Fibroblast of mammary gland (primary cell): ENCODE results near the gene PTK6.

Experiments
- DNase-seq: peaks from one replicate; pipeline ENCODE4 v3.0.0-alpha.2; 2010; ENCODE audit warnings: low read depth
- H3K4me3 ChIP-seq: 2 replicates; pipeline ENCODE4 v1.5.1; 2011; ENCODE audit warnings: low read depth, mild to moderate bottlenecking, low read length, moderate library complexity; ENCODE audit not compliant: control insufficient read depth
- TF ChIP-seq, protein P1 (sequence below): conservative IDR thresholded peaks from 2 replicates; pipeline ENCODE4 v1.5.1; 2011; ENCODE audit warnings: low read depth, low read length, inconsistent platforms; ENCODE audit not compliant: control insufficient read depth, insufficient read depth

The PTK6 gene

DNA sequence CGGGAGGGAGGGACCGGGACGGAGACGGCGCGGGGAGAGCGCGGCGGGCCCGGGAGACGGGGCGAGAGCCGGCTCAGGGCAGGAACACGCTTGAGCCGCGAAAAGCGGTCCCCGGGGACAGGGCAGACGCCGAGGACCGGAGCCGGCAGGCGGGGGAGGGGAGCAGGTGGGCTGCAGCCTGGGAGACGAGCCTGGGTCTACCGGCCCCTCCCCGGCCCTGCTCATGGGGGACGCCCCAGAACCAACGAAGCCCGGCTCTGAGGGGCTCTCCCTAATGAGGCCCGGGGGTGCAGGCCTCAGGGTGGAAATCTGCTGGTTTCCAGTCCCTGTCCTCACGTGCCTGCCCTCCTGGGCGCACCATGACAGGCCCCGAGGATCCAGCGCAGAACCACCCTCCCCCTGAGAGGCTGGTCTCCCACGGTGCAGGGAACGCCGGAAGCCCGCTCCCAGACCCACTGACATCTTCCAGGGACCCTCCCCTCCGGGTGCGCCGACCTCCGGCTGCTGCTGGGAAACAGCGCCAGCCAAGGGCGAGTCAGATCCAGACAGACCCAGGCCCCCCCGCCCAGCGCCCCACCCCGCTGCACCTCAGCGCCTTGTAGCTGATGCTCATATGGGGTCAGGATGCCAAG is 37.7 kb downstream of the PTK6 start:
- TF ChIP-seq, protein P1, sequence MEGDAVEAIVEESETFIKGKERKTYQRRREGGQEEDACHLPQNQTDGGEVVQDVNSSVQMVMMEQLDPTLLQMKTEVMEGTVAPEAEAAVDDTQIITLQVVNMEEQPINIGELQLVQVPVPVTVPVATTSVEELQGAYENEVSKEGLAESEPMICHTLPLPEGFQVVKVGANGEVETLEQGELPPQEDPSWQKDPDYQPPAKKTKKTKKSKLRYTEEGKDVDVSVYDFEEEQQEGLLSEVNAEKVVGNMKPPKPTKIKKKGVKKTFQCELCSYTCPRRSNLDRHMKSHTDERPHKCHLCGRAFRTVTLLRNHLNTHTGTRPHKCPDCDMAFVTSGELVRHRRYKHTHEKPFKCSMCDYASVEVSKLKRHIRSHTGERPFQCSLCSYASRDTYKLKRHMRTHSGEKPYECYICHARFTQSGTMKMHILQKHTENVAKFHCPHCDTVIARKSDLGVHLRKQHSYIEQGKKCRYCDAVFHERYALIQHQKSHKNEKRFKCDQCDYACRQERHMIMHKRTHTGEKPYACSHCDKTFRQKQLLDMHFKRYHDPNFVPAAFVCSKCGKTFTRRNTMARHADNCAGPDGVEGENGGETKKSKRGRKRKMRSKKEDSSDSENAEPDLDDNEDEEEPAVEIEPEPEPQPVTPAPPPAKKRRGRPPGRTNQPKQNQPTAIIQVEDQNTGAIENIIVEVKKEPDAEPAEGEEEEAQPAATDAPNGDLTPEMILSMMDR: no peak
- H3K4me3 ChIP-seq: no peak overlapping the region
- DNase-seq: no peak

DNA sequence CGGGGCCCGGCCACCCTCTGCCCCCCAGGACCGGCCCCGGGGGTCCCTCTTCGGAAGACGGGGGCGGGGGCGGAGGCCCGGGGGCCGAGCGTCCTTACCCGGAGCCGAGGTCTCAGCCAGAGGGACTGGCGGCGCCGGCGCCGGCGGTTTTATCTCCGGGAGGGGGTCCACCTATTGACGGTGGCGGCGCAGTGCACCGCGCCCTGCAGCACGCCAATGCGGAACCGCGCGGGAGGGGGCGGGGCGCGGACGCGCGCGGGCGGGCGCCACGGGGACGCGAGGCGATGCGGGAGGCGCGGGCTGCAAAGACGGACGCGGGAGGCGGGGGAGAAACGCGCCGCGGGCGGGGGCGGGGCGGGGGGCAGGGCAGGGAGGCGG is 38.2 kb downstream of the PTK6 start, which contains the start of gene EEF1A2:
Gene EEF1A2, minus strand, starts transcription at position 124 of the 378 bp plus-strand sequence. CDS start 1,320 bp downstream, outside the sequence.
- TF ChIP-seq, protein P1: no peak
- H3K4me3 ChIP-seq: no peak within 1 kb of the TSS
- no peak for DNase-seq

DNA sequence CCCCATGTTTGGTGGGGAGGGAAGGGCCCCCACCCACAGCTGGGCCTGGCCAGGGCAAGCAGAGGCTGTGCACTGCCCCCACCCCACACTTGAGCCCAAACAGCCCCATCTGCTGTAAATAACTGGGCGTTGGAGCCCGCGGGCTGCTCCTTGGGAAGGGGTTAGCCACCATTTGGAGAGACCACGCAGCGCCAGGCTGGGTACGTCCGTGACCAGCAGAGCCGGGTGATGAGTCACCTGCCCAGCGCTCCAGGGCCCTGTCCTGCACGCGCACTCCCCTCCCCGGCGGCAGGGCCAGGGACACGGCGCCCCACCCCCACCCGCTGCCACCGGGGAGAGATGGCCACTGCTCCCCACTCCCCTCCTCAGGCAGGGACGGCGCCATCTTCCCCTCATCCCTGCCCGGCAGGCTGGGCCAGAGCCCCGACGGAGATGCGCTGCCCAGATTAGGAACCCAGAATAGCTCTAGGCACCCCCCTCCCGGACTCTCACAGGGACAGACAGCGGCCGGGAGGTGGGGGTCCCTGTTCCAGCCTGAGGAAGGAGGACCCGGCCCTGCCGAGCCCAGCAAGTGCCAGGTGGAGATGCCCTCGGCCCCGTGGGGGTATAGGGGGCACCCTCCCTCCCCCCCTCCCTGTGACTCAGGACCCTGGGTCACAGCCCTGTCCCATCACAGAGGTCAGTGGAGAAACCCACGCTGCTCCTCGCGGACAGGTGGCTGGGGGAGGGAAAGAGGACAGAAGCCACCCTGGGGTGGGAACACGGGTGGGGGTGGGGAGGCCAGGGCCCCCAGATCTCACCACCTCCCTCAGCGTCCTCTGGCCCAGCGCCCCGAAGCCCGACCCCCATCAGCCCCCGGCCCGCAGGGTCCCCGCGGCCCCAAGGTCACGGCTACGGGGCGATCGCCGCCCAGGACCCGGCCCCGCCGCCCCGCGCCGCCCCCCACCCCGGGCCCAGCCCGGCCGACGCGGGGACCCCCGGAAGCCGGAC is 38.9 kb downstream of the PTK6 start:
- DNase-seq: peak; percentile 23
- TF ChIP-seq, protein P1: no peak
- no peak overlapping the region for H3K4me3 ChIP-seq

DNA sequence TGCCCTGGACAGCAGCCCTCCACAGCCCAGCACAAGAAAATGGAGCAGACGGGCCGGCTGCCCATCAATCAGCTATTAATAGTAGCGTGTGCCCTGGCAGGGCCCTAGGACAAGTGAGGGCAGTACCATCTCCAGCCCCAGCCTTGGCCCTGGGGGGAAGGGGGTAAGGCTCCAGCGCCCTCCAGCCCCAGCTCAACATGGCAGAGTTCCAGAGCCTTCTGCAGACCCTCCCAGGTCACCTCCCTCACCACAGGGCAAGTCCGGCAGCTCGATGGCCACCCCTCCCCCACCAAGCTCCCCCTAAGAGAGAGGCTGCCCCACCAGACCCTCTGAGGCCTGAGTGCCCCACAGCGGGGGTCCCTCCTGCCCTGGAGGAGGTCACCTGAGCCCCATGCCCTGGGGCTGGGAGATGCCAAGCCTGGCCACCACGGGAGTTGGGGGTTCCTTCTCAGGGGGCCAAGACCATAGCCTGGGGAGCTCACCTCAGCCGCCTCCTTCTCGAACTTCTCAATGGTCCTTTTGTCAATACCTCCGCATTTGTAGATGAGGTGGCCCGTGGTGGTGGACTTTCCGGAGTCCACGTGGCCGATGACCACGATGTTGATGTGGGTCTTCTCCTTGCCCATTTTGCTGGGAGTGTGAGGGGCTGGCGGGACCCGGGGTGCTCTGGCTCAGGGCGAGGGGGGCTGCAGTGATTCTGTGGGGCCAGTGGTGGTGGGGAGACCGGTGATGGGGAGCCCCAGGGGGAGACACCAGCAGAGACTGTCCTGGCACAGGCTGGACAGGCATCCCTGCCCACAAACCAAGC is 39.8 kb downstream of the PTK6 start:
- TF ChIP-seq, protein P1: no peak
- H3K4me3 ChIP-seq: no peak overlapping the region
- DNase-seq: no peak

DNA sequence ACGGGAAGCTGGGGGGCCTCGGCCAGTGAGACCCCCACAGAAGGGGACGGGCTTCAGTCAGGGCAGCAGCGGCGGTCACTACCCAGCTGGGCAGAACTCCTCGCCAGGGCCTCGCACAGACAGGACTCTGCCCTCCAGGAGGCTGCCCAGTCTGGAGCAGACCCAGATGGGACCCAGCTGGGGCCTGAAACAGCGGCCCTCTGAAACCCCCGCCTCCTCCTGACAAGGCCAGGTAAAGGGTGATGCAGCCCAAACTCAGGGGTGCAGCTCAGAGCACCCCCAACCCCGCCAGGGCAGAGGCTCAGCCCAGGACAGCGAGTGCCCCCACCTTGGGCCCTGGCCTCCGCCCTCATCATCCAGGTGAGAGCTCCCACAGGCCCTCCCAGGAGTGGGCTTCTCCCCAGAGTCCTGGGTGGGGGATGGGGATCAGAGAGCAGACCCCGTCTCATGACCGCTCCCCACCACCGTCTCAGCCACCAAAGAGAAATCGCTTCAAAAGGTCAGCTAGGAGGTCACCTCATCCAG is 40.5 kb downstream of the PTK6 start:
- H3K4me3 ChIP-seq: no peak overlapping the region
- DNase-seq: no peak
- TF ChIP-seq, protein P1: no peak
